GM12892 (cell line): ENCODE results near the gene HS3ST5.

Source experiments
- POLR2A ChIP-seq: IDR thresholded peaks from 2 replicates; pipeline ENCODE4 v1.6.1; 2011; ENCODE audit warnings: low read depth, low read length, control low read depth
- POLR2AphosphoS5 ChIP-seq: IDR thresholded peaks from 2 replicates; pipeline ENCODE4 v1.6.1; 2011; ENCODE audit warnings: low read depth, low read length, control low read depth

GRCh38 chr6:114055763-114056162, 287.1 kb downstream of the HS3ST5 start:
- TF ChIP-seq POLR2AphosphoS5, result no peak
- TF ChIP-seq POLR2A, result no peak
